Transverse colon (tissue), 4 donors: ENCODE results near the gene FAM3C. TPM values are rescaled to one million over a fixed set of nuclear protein-coding genes. Genes with fewer than 3 reads are reported as not detected.

Experiments used
- DNase-seq: peaks from one replicate; pipeline ENCODE4 v3.0.0-alpha.2; 2019
- H3K27ac ChIP-seq, 4 donors: fragments of 200-600 bp; sonication (generic); 2 replicates each; pipeline ENCODE4 v1.5.1; 2016 to 2018; ENCODE audit warnings: inconsistent platforms in 4 of 4
- H3K27me3 ChIP-seq: fragments of 200-600 bp; sonication (generic); 2 replicates; pipeline ENCODE4 v1.5.1; 2017; ENCODE audit warnings: inconsistent platforms
- H3K36me3 ChIP-seq, 4 donors: fragments of 200-600 bp; sonication (generic); 2 replicates each; pipeline ENCODE4 v1.5.1; 2017 to 2019; ENCODE audit warnings: inconsistent platforms in 4 of 4
- H3K4me1 ChIP-seq, 4 donors: fragments of 200-600 bp; sonication (generic); 2 replicates each; pipeline ENCODE4 v1.5.1; 2017 to 2020; ENCODE audit warnings: inconsistent platforms in 4 of 4
- H3K4me3 ChIP-seq, 4 donors: fragments of 200-600 bp; sonication (generic); 1 replicate in 1 of 4; 2 replicates in 3 of 4; pipeline versions ENCODE4 v1.5.1 to v1.6.1; 2017 to 2019; ENCODE audit warnings: inconsistent platforms in 4 of 4
- H3K9me3 ChIP-seq, 2 donors: fragments of 200-600 bp; sonication (generic); 2 replicates each; pipeline ENCODE4 v1.5.1; 2017 to 2019; ENCODE audit warnings: inconsistent platforms in 2 of 2
- EP300 ChIP-seq: sonication (generic); formaldehyde crosslinking; IDR thresholded peaks from one replicate; pipeline ENCODE4 v1.6.1; 2017; ENCODE audit warnings: antibody characterized with exemption, low read depth
- POLR2A ChIP-seq: fragments of 450-650 bp; IDR thresholded peaks from one replicate; pipeline ENCODE4 v1.6.1; 2016; ENCODE audit warnings: antibody characterized with exemption, mild to moderate bottlenecking, moderate library complexity
- POLR2AphosphoS5 ChIP-seq, 3 donors: sonication (generic); formaldehyde crosslinking; IDR thresholded peaks; one replicate each; pipeline ENCODE4 v1.6.1; 2016; ENCODE audit warnings: antibody characterized with exemption in 3 of 3
- WGBS, 2 donors: methylation state at CpG; one replicate each; pipeline ENCODE4 v1.1.5; 2018; ENCODE audit warnings: low coverage in 1 of 2; 5-methylcytosine and 5-hydroxymethylcytosine counted together
- in situ Hi-C, 4 donors: fragments of 200-750 bp; cut with MboI; loops; one replicate each; pipeline versions ENCODE4 v1.15.0 to v1.15.1; 2017; ENCODE audit warnings: low sequenced_read_pairs in 3 of 4, low pct_ligation_motif_present in 1 of 4, low pct_unique_long_range_greater_than_20kb in 1 of 4
- intact Hi-C: fragments of 100-400 bp; cut with DNase I; formaldehyde crosslinking; loops from one replicate; pipeline ENCODE4 v1.15.1; 2023; ENCODE audit warnings: low total_unique reads
- total RNA-seq, 4 donors: library from RNA; depleted of rRNA; stranded (reverse); fragments of >200 nt; gene quantifications; one replicate each; pipeline ENCODE4 v1.1.0, GENCODE V29; 2016
- TF ChIP-seq, protein P1 (sequence below), 5 experiments: fragments of 200-600 bp in 3 of 5; fragments of 450-650 bp in 2 of 5; sonication (generic) in 3 of 5; IDR thresholded peaks; 1 replicate in 2 of 5; 2 replicates in 3 of 5; pipeline ENCODE4 v1.5.1; 2016 to 2017; ENCODE audit warnings: antibody characterized with exemption in 5 of 5, inconsistent platforms in 3 of 5, mild to moderate bottlenecking in 2 of 5, moderate library complexity in 1 of 5

Gene FAM3C
- total RNA-seq, 4 donors from 2014 or later = 9.0 to 48.9 (median 33.6) TPM

GRCh38 chr7:121331574-121331973 is 64.5 kb downstream of the FAM3C start:
- peaks cover 78% of the 10 kb centered on the region for H3K27me3 ChIP-seq
- H3K4me1 ChIP-seq = peaks cover 6 to 22% (median 17%) of the 10 kb centered on the region in 4 donors
- no peak overlapping the region for H3K4me3 ChIP-seq
- H3K27ac ChIP-seq = no peak overlapping the region
- H3K9me3 ChIP-seq = no peaks in the 10 kb centered on the region
- 83 to 90% methylated on average over 4 to 5 of the region's 5 CpGs for WGBS, 2 donors
- intact Hi-C loops (no loop called here), in situ Hi-C loops (no loop called here)
- H3K36me3 ChIP-seq = no peaks in the 10 kb centered on the region
- TF ChIP-seq POLR2AphosphoS5 (IDR thresholded peaks at IDR 0.05) = no peak
- no peak for TF ChIP-seq EP300
- TF ChIP-seq, protein P1, sequence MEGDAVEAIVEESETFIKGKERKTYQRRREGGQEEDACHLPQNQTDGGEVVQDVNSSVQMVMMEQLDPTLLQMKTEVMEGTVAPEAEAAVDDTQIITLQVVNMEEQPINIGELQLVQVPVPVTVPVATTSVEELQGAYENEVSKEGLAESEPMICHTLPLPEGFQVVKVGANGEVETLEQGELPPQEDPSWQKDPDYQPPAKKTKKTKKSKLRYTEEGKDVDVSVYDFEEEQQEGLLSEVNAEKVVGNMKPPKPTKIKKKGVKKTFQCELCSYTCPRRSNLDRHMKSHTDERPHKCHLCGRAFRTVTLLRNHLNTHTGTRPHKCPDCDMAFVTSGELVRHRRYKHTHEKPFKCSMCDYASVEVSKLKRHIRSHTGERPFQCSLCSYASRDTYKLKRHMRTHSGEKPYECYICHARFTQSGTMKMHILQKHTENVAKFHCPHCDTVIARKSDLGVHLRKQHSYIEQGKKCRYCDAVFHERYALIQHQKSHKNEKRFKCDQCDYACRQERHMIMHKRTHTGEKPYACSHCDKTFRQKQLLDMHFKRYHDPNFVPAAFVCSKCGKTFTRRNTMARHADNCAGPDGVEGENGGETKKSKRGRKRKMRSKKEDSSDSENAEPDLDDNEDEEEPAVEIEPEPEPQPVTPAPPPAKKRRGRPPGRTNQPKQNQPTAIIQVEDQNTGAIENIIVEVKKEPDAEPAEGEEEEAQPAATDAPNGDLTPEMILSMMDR (IDR thresholded peaks at IDR 0.05) = no peak
- no peak for TF ChIP-seq POLR2A
- no peak for DNase-seq

DNA sequence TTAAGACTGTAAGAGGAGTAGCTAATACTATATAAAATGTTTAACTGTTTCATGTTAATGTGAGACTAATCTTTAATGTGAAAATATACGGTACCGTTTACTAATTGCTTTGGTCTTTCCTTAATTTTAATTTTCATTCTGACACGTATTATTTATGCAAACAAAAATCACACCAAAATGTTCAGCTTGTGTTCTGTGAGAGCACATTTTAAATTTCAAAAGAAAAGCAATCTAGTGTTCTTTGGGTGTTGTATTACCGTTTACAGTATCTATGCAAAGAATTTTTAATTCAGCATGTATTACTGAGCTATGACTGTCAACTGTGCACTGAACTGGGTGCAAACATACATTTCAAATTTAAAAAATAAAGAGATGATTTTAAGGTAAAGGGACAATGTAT is 65.1 kb downstream of the FAM3C start:
- peaks cover 78% of the 10 kb centered on the region for H3K27me3 ChIP-seq
- in situ Hi-C loops = no loop called here
- no peak for DNase-seq

GRCh38 chr7:121330053-121330833 is 65.9 kb downstream of the FAM3C start:
- TF ChIP-seq POLR2A (no peak), POLR2AphosphoS5 (IDR thresholded peaks at IDR 0.05) (no peak), EP300 (no peak)
- TF ChIP-seq, protein P1 (IDR thresholded peaks at IDR 0.05) = no peak
- Histone ChIP-seq H3K36me3 (no peaks in the 10 kb centered on the region), H3K27me3 (peaks cover 74% of the 10 kb centered on the region), H3K4me1 (peaks cover 6 to 22% (median 17%) of the 10 kb centered on the region in 4 donors), H3K4me3 (peak overlapping the region; percentile 10 to 52 (median 25)), H3K9me3 (no peaks in the 10 kb centered on the region), H3K27ac (no peak overlapping the region)
- DNase-seq = no peak
- in situ Hi-C loops = no loop called here
- WGBS, 2 donors = 2 to 3% methylated on average over 9 to 52 of the region's 52 CpGs
- intact Hi-C loops = no loop called here

More for the DNA sequence above, 65.1 kb downstream of the FAM3C start:
- Histone ChIP-seq H3K27ac (no peak overlapping the region), H3K36me3 (no peaks in the 10 kb centered on the region), H3K4me3 (no peak overlapping the region), H3K9me3 (no peaks in the 10 kb centered on the region), H3K4me1 (peaks cover 6 to 22% (median 17%) of the 10 kb centered on the region in 4 donors)
- 79 to 80% methylated on average over 4 of the region's 4 CpGs for WGBS, 2 donors
- TF ChIP-seq EP300 (no peak), POLR2AphosphoS5 (IDR thresholded peaks at IDR 0.05) (no peak), POLR2A (no peak)
- TF ChIP-seq, protein P1 (IDR thresholded peaks at IDR 0.05) = no peak
- intact Hi-C loops = no loop called here

DNA sequence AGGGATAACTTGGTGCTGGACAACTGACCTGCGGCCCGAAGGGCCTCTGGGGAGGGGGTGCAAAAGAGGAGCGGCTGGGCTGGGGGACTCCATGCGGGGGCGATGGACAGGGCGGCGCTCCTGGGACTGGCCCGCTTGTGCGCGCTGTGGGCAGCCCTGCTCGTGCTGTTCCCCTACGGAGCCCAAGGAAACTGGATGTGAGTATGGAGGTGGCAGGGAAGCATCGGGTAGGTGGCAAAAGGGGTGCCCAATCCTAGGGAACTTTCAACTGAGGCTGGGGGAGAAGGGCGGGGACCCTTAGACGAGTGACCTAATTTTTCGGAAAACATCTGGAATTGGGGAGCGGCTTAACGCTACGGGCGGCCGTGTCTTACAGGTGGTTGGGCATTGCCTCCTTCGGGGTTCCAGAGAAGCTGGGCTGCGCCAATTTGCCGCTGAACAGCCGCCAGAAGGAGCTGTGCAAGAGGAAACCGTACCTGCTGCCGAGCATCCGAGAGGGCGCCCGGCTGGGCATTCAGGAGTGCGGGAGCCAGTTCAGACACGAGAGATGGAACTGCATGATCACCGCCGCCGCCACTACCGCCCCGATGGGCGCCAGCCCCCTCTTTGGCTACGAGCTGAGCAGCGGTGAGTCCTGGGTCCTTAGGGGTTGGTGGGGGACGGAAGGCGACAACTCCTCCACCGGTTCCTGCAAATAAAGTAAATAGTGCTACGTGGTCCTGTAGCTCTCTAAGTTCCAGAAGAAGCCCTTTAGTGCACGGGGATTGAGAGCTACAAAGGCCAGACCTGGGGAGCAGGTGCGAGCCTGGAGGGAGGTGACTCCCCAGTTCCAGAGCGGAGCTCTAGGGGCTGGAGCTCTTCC is 66.7 kb downstream of the FAM3C start:
- intact Hi-C loops (no loop called here), in situ Hi-C loops (no loop called here)
- Histone ChIP-seq H3K9me3 (no peaks in the 10 kb centered on the region), H3K4me1 (peaks cover 6 to 22% (median 17%) of the 10 kb centered on the region in 4 donors), H3K27me3 (peaks cover 65% of the 10 kb centered on the region), H3K36me3 (no peaks in the 10 kb centered on the region), H3K27ac (no peak overlapping the region), H3K4me3 (peak overlapping the region; percentile 10 to 52 (median 25))
- WGBS, 2 donors = 17% methylated on average over 35 of the region's 47 CpGs; no CpG with 5 or more reads in 1 of the 2 donors
- DNase-seq = peak; percentile 40
- TF ChIP-seq, protein P1 (IDR thresholded peaks at IDR 0.05) = no peak
- TF ChIP-seq POLR2A (no peak), EP300 (no peak), POLR2AphosphoS5 (IDR thresholded peaks at IDR 0.05) (no peak)
